Stimulated activated CD8-positive, alpha-beta memory T cell treated with anti-CD3 and anti-CD28 coated beads, Interleukin-4, amount 100 ng/mL, for 48 hours (primary cell): ENCODE measurements around the gene AIG1.
A peak's percentile ranks its signal among the peaks of the same experiment; 100 is the strongest.
"Not testable (repeated sequence)": the region's sequence is repeated elsewhere in the genome, so short reads cannot be mapped to it uniquely, and the experiment has no call there.

ENCODE experiments used
- DNase-seq: peaks from one replicate; pipeline ENCODE4 v3.0.0-alpha.2; 2020

AIG1 gene

GRCh38 chr6:143337201-143337949, 276.7 kb downstream of the AIG1 start:
- DNase-seq: peak; percentile 83

DNA sequence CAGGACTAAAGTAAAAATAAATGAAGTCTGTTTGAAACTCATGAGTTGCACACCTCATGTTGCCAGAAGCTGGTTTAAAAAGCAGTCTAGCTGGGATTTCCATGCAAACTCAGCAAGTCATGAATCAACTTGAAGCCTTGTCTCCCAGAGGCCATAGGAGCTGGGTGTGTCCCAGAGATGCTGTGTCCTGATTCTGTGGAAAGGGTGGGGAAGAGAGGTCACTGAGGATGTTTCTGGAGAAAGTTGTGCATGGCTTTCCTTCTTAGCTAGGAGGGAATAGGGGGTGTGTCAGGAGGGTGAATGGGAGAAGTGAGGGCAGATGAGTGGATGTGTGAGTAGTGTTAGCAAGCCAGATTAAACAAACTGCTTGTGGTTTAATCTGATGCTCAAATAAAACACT, 278.5 kb downstream of the AIG1 start:
- DNase-seq: no peak

DNA sequence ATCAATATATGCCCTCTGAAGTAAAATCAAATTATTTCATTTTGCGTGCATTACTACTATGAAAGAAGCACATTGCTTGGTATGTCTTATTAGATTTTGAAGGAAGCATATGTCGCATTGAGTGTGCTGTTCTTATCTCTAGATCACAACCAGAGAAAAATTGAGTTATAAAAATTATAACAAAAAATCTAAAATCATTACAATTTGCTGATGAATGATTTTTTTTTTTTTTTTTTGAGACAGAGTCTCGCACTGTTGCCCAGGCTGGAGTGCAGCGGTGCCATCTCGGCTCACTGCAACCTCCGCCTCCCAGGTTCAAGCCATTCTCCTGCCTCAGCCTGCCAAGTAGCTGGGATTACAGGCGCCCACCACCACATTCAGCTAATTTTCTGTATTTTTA, 284.8 kb downstream of the AIG1 start:
- DNase-seq: not testable (repeated sequence)

- DNase-seq: no peak
These were observed 285.3 kb downstream of the AIG1 start for GRCh38 chr6:143346004-143346403.

DNA sequence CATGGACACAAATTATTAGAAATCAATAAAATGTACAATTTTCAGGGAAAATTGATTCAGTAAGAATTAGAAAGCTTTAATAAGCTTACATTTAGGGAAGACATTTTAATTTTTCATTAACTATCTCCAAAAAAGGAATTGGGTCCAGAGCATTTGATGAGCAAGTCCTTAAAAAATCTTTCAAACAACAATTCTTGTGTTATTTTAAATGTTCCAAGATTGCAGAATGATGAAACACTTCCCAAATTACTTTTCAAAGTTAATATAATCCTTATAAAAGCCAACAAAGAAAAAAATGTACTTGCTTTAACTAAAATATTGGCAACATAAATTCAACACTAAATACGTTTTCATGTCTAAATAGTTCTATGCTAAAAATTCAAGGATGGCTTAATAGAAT, 287.8 kb downstream of the AIG1 start:
- DNase-seq: no peak

DNA sequence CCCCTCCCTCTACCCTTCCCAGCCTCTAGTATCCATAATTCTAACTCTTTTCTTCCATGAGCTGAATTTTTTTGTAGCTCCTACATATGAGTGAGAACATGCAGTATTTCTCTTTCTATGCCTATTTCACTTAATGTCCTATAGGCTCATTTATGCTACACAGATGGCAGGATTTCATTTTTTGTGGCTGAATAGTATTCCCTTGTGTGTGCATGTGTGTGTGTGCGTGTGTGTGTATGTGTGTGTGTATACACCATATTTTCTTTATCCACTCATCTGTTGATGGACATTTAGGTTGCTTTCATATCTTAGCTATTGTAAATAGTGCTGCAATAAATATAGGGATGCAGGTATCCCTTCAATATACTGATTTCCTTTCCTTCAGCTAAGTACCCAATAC, 288.8 kb downstream of the AIG1 start:
- DNase-seq: no peak

DNA sequence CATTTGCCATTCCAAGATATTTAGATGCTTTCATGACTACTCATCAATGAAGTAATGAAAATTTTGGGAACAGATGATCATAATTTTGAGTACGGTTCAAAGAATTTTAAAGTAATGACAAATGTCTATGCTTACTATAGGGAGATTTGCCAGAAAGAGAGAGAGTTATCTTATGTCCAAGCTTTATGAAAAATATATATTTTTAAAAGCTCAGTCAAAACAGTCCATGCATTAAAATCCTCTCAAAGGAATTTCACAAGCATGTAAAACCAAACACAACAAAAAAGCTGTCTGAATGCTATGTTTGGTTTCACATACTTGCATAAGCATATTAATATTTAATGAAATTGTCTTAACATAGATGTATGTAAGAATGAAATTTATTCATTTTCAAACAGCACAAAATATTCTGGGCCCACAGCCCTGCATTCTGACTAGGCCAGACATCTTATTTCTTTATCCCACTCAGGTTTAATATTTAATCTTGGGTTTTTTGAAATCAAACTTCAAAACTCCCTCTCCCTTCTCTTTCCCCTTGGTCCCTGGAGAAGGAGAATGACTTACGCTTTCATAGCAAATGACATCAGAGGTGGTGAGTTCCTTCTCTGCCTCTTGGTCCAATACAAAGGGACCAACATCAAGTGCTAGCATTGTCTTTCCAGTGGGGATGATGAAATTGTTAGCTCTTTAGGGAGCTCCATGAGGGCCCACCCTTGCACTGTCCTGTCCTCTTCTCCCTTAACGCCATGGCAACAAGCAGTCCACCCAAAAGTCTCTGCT, 295.6 kb downstream of the AIG1 start:
- DNase-seq: no peak

- no peak for DNase-seq
These were observed 296.5 kb downstream of the AIG1 start for GRCh38 chr6:143357152-143357551.

- DNase-seq: no peak
These were observed 297.0 kb downstream of the AIG1 start for GRCh38 chr6:143357561-143358255.

DNA sequence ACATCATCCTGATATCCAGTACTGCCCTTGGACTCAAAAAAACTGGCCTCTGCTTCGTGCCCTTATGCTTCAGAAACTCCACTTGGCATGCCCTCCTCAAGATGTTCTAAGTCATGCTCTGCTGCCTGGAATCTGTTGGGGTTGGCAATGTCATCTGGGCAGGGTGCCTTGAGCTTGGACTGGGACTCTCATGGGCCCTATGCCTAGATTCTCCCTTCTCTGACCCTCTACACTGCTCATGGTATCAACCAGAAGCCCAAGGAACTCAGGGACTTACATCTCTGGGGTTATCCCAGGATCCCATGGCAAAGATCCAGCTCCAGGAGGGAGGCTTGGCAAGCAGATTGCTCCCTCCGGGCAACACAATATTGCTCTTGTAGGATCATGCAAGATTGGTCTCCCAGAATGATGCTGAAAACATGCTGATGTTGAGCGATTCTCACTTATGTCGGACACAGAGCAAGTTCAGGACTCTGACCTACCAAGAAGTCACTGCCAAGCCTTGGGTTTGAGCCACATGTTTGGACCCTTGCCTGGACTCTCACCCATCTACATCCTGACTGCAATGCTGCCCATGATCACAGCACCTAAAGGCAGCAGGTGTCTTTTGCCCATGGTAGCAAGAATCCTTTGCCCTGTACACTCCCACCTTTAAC, 301.0 kb downstream of the AIG1 start:
- no peak for DNase-seq

- DNase-seq: no peak
These were observed 301.5 kb downstream of the AIG1 start for GRCh38 chr6:143362192-143362558.

DNA sequence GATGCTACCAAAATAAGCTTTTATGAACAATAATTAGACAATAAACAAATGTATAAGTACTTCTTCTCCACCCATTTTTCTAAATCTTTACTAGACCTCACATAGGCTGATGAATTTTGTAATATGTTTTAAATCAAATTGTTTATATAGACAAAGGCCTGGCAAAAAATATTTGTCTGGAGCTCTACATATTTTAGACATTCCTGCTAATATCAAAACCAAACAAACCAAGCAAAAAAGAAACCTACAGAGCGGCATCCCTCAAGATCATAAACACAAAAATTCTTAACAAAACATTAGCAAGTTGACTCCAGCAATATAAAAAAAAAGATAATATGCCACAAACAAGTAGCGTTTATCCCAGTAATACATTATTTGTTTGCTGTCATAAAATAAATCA, 302.6 kb downstream of the AIG1 start:
- no peak for DNase-seq

DNA sequence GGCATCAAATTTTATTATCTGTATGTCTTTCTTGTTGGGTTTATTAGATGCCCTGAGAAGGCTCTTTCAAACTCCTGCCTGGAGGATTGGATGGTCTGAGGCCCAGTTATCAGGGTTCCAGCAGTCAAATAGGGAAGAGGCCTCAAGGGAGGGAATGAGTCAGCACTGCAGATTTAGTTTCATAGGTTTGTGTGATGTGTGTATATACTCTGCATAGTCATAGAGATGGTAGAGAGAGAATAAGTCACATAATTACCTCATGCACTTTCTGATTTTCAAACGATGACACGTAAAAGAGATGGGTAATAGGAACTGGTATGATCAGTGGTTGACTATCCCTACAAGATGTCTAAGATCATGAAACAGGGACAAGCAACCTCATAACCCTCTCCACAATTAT, 307.7 kb downstream of the AIG1 start:
- no peak for DNase-seq

DNA sequence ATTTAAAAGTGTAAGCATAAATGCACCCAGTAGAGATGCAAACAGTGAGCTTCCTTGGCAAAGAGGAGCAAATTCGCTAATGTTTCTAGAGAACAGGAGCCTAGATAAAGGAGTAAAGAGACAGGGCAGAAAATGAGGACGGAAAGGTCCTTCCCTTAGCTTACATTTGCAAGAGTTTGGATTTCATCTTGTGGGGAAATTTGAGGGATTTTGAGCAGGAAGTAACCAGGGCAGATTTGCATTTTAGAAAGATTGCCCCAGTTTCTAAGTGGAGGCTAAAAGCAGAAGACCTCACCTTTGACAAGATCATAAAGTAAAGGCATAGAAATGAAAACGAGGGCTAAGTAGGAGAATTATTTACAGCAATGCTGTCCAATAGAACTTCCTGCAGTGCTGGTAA, 309.3 kb downstream of the AIG1 start:
- no peak for DNase-seq

DNA sequence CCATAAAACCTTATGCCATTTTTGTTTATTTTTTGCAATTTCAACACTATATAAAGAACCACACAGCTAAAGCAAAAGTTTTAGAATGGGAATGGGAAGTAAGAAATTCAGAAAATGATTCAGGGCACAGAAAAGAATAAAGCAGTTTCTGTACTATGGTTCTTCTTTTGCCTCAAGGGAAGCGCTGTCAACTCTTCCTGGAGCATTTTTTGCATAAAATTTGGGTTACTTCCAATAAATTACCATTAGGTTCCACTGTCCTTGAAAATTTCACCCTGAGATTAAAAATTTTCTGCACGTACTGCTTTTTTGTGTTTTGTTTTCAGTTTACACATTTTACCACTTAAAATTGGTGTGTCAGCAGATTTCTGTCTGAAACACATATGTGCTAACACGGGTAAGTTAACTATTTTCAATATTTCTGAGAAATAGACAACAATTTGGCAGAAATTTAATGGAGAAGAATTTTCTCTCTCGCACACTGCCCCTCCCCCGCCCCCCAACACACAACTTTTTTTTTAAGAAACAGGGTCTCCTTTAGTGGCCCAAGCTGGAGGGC, 310.2 kb downstream of the AIG1 start:
- no peak for DNase-seq

- DNase-seq: no peak
These were observed 311.7 kb downstream of the AIG1 start for GRCh38 chr6:143372199-143372882.

GRCh38 chr6:143374014-143374413, 313.3 kb downstream of the AIG1 start:
- no peak for DNase-seq

DNA sequence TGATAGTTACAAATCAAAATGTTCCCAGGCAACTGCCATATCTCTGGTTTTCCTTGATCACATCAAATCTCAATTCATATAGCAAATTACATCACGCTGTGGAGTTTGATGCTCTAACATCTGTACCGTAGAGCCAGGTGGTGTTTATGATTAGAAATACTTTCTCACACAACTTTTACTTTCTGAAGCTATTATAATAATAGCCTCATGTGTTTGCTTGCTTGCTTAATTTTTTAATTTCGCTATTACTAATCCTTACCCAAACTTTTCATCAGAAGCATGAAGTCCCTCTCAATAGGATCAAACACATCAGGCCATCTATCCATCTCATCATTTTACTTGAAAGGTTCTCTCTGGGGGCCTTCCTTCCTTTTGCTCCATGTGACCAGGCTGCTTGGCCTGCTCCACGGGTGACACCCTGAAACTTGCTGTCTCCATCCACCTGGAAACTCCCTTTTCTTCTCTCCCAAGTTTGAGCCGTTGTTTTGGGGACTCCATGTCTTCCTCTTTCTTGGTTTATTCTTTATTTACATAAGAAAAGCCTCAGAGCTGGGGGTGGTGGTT, 314.4 kb downstream of the AIG1 start:
- no peak for DNase-seq

DNA sequence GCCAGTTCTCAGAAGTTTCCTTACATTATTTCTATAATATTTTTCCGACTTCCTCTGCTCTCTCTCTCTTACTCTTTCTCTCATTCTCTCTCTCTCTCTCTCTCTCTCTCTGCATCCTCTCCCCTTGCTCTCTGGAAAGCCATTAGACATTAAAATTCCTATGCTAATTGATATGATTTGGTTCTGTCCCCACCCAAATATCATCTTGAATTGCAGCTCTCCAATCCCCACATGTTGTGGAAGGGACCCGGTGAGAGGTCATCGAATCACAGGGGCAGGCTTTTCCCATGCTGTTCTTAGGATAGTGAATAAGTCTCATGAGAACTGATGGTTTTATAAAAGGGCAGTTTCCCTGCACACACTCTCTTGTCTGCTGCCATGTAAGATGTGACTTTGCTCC, 315.7 kb downstream of the AIG1 start:
- no peak for DNase-seq

- no peak for DNase-seq
These were observed 316.2 kb downstream of the AIG1 start for GRCh38 chr6:143376861-143377260.

- DNase-seq: no peak
These were observed 324.9 kb downstream of the AIG1 start for GRCh38 chr6:143385636-143386035.

DNA sequence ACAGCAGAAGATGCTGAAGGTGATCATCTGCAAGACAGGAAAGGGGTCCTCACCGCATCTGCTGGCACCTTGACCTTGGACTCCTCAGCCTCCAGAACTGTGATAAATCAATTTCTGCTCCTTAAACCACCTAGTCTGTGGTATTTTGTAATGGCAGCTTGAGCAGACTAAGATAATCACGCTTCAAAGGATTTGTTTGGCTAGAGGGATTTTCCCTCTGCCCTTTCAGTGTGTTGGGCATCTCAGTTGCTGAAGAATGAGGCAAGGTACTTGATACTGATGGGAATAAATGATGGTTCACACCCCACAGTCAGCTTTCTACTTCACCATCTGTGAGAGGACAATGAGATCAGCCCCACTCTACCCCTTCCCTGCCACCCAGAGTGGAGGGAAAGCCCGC, 329.6 kb downstream of the AIG1 start:
- no peak for DNase-seq
